Right lobe of liver (tissue), 6 donors: ENCODE results near the gene NKAP. TPM values are rescaled to one million over a fixed set of nuclear protein-coding genes. Genes with fewer than 3 reads are reported as not detected.

Experiments used
- ATAC-seq, 4 donors: fragments of 200-7000 bp; cut with Tn5 transposase; one replicate each; pipeline ENCODE4 v1.9.1; 2020; ENCODE audit warnings: mild to moderate bottlenecking in 4 of 4, moderate library complexity in 4 of 4
- DNase-seq, 3 donors: peaks; one replicate each; pipeline ENCODE4 v3.0.0-alpha.2; 2020
- H3K27ac ChIP-seq, 3 donors: fragments of 200-600 bp; one replicate each; pipeline ENCODE4 v1.8.0; 2022
- H3K27me3 ChIP-seq, 2 donors: fragments of 200-600 bp; one replicate each; pipeline ENCODE4 v1.8.0; 2022
- H3K36me3 ChIP-seq, 4 donors: fragments of 200-600 bp; sonication (generic) in 1 of 4; one replicate each; pipeline versions ENCODE4 v1.5.1 to v1.8.0; 2017 to 2022; ENCODE audit warnings: control low read depth in 1 of 4
- H3K4me1 ChIP-seq, 4 donors: fragments of 200-600 bp; sonication (generic) in 1 of 4; one replicate each; pipeline versions ENCODE4 v1.5.1 to v1.8.0; 2017 to 2022; ENCODE audit warnings: control low read depth in 1 of 4
- H3K4me3 ChIP-seq, 3 donors: fragments of 200-600 bp; one replicate each; pipeline ENCODE4 v1.8.0; 2022
- H3K9me3 ChIP-seq, 4 donors: fragments of 200-600 bp; sonication (generic) in 1 of 4; one replicate each; pipeline versions ENCODE4 v1.5.1 to v1.8.0; 2017 to 2022; ENCODE audit warnings: control low read depth in 1 of 4
- CTCF ChIP-seq, 4 donors: fragments of 200-600 bp in 3 of 4; fragments of 450-650 bp in 1 of 4; IDR thresholded peaks; one replicate each; pipeline versions ENCODE4 v1.5.1 to v1.8.0; 2016 to 2022; ENCODE audit warnings: antibody characterized with exemption in 4 of 4, mild to moderate bottlenecking in 2 of 4
- POLR2A ChIP-seq: fragments of 450-650 bp; IDR thresholded peaks from one replicate; pipeline ENCODE4 v1.6.1; 2017; ENCODE audit warnings: antibody characterized with exemption, mild to moderate bottlenecking
- WGBS: methylation state at CpG from one replicate; pipeline ENCODE4 v1.1.6; 2018; ENCODE audit warnings: low coverage, low lambda C conversion rate; ENCODE audit not compliant: insufficient coverage; ENCODE audit errors: missing lambda C conversion rate; 5-methylcytosine and 5-hydroxymethylcytosine counted together
- intact Hi-C, 2 donors: fragments of 100-400 bp; cut with DNase I; formaldehyde crosslinking; loops; one replicate each; pipeline versions ENCODE4 v1.11.2 to v1.14.1; 2022
- total RNA-seq, 6 experiments: library from RNA; depleted of rRNA in 2 of 6; stranded (reverse); fragments of >200 nt in 2 of 6; fragmentation: NEBNext Ultra II Directional in 3 of 6; extraction: Animal tissue kit (Norgen Biotek cat#: 25700) in 3 of 6; gene quantifications; one replicate each; pipeline versions ENCODE4 v1.1.0 to v1.2.4, GENCODE V29; 2016 to 2023
- donor health status: DM: no; HTN: yes; CAD: no.
- donor health status: DM: no; HTN: no; CAD: no.
- donor health status: DM: no; HTN: no; CAD: no.
- donor health status: DM: no; HTN: yes; CAD: no.
- donor health status: DM: no; HTN: yes; CAD: no.

The NKAP gene
- total RNA-seq, 6 experiments from 2014 or later = 3.3 to 4.4 (median 3.6) TPM

GRCh38 chrX:119986203-119986602 lies 42.7 kb upstream of the NKAP start:
- 66% methylated on average over 3 of the region's 3 CpGs for WGBS
- no peak overlapping the region for H3K4me3 ChIP-seq

GRCh38 chrX:119984652-119985051 lies 41.1 kb upstream of the NKAP start:
- intact Hi-C loops = no loop called here
- H3K27ac ChIP-seq = no peak overlapping the region
- H3K4me1 ChIP-seq = no peaks in the 10 kb centered on the region
- no peaks in the 10 kb centered on the region for H3K9me3 ChIP-seq
- DNase-seq = no peak
- no peak overlapping the region for H3K4me3 ChIP-seq
- ATAC-seq = no peak
- H3K27me3 ChIP-seq = peaks cover 0 to 3% of the 10 kb centered on the region in 2 donors
- WGBS = 40% methylated on average over 5 of the region's 5 CpGs
- TF ChIP-seq POLR2A (no peak), CTCF (IDR thresholded peaks at IDR 0.05) (no peak)
- no peaks in the 10 kb centered on the region for H3K36me3 ChIP-seq

More at GRCh38 chrX:119986203-119986602, 42.7 kb upstream of the NKAP start:
- intact Hi-C loops = no loop called here
- Histone ChIP-seq H3K9me3 (no peaks in the 10 kb centered on the region), H3K27me3 (peaks cover 0 to 3% of the 10 kb centered on the region in 2 donors), H3K4me1 (no peaks in the 10 kb centered on the region), H3K36me3 (no peaks in the 10 kb centered on the region), H3K27ac (no peak overlapping the region)
- ATAC-seq (no peak), DNase-seq (no peak)
- no peak for TF ChIP-seq POLR2A
- no peak for TF ChIP-seq CTCF (IDR thresholded peaks at IDR 0.05)

- 68% methylated on average over 2 of the region's 2 CpGs for WGBS
- intact Hi-C loops = no loop called here
- H3K27me3 ChIP-seq = peaks cover 0 to 3% of the 10 kb centered on the region in 2 donors
- H3K4me1 ChIP-seq = no peaks in the 10 kb centered on the region
- no peaks in the 10 kb centered on the region for H3K36me3 ChIP-seq
- no peak overlapping the region for H3K27ac ChIP-seq
- no peak overlapping the region for H3K4me3 ChIP-seq
- ATAC-seq (no peak), DNase-seq (no peak)
- no peaks in the 10 kb centered on the region for H3K9me3 ChIP-seq
- TF ChIP-seq POLR2A (no peak), CTCF (IDR thresholded peaks at IDR 0.05) (no peak)
Observed at GRCh38 chrX:119983494-119983893, 39.9 kb upstream of the NKAP start.

- no peaks in the 10 kb centered on the region for H3K9me3 ChIP-seq
- ATAC-seq = no peak
- no peaks in the 10 kb centered on the region for H3K27me3 ChIP-seq
- 35% methylated on average over 3 of the region's 3 CpGs for WGBS
- no peak for DNase-seq
- TF ChIP-seq POLR2A = no peak
- TF ChIP-seq CTCF (IDR thresholded peaks at IDR 0.05) = no peak
- H3K27ac ChIP-seq = no peak overlapping the region
- H3K4me3 ChIP-seq = no peak overlapping the region
- no peaks in the 10 kb centered on the region for H3K4me1 ChIP-seq
- no peaks in the 10 kb centered on the region for H3K36me3 ChIP-seq
- intact Hi-C loops = no loop called here
Observed at GRCh38 chrX:119982145-119982544, 38.6 kb upstream of the NKAP start.
